NCI-H1436 treated with DMSO at 0.1 percent for 48 hours (cell line): ENCODE data around the gene CLCNKB.

ENCODE experiments used
- DNase-seq: peaks from one replicate; lab custom pipeline; 2025; lab: John Stamatoyannopoulos, UW

Gene CLCNKB

DNA sequence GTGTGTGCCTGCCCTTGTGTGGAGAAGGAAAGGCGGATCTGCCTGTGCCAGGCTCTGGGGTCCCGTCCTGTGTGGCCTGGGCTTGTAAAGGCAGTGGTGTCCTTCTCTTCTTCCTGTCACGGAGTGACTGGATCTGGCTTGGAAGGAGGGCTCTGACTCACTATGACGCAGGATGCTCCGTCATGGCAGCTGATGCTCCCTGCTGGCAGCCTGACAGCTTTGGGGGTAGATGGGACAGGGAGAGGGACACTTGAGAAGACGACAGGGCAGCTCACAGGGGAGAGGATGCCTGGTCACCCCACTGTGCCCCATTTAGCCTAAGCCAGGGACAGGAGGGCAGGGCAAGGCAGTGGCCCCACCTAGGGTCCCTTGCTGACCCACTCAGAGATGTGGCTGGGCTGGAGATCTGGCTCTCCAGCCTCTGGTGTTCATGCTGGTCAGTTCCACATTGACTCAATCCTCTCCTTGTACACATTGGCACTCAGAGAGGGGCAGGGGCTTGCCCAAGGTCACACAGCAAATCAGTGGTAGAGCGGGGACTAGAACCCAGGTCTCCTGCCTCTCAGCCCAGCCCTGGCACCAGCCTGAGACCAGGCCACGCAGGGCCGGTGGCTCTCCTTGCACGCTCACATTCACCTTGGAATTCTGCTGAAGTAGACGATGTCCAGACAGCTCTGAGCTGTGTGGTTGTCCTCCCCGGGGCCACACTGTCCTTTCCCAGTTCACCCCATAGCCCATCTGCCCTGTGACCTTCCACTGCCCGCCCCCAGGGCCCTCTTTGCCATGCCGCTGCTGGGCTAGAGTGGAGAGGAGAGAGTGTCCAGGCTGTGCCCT, 32.7 kb downstream of the CLCNKB start:
- DNase-seq: no peak

DNA sequence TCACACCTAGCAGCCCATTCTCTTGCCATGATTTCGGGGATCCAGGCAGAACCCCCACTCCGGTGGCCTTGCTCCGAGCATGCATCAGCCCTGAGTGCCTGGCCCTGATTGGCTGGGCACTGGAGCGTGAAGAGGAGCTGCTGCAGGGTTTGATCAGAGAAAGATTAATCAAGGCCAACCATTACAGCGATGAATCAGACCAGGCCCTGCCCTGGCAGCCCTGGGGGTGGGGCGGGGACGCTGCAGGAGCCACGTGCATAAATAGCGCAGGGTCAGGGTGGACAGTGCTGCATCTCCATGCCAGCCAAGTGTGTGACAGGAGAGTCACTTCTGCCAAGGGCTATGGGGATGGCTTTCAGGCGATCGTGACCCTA, 33.3 kb downstream of the CLCNKB start:
- no peak for DNase-seq

DNA sequence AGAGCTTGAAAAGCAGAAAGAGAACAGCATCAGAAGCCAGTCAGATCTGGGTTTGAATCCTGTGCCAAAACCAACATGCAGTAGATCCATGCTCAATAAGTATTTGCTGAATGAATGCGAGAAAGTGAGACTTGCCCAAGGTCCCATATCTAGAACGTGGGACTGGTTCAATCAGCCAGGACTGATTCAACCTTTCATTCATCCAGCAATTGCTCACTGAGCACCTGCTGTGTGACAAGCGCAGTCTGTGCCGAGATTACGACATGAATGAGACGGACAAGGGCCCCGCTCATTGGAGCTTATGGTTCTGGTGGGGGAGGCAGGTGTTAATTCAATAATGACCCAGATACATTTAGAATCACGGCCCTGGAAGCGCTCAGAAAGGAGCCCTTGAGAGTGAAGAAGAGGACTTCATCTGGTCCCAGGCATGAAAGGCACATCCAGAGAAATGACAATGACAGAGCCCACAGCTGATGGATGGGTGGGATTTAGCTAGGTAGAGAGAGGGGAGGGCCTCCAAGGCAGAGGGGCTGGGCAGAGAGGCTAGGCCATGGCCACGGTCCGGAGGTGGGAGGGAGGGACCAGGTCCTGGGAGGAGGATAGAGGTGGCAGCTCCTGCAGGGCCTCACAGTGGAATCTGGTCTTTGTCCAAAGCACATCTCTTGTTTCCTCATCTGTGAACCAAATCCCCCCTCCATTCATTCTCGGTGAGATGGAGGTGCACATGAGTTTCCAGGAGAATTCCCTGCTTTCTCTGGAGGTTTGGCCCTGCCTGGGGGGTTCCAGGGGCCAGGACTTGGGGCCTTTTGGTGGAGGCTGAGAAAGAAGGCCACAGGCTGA, 34.0 kb downstream of the CLCNKB start:
- no peak for DNase-seq

DNA sequence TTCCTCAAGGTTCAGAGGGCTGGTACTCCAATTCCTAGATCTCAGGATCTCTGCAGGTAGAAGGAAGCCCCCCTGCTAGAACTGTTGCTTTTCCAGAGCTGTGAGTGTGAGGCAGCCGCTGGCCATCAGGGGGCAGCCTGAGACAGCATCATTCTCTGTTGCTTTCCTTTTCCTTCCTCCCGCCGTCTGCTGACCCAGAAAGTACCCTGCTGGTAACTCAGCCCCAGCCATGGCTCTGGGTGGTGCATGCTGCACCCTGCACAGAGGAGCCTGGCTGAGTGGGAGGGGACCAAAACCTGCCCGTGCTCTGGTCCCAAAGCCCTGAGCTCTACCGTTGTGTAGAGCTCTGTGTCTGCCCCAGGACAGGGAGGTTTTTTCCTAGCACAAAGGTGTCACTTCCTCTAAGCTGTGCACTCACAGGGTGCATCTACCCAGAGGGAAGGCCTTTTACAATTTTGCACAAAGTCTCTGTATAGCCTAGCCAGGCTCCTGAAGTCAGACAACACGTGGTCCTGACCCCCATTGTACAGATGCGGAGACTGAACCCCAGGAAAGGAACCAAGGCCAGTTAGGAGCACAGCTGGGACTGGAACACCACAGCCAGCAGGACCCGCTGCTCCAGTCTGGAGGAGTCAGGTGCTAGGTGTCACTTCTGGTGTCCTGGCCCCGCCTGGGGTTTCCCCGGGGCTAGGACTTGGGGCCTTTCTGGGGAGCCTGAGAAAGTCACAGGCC, 35.5 kb downstream of the CLCNKB start:
- DNase-seq: peak; percentile 33

DNA sequence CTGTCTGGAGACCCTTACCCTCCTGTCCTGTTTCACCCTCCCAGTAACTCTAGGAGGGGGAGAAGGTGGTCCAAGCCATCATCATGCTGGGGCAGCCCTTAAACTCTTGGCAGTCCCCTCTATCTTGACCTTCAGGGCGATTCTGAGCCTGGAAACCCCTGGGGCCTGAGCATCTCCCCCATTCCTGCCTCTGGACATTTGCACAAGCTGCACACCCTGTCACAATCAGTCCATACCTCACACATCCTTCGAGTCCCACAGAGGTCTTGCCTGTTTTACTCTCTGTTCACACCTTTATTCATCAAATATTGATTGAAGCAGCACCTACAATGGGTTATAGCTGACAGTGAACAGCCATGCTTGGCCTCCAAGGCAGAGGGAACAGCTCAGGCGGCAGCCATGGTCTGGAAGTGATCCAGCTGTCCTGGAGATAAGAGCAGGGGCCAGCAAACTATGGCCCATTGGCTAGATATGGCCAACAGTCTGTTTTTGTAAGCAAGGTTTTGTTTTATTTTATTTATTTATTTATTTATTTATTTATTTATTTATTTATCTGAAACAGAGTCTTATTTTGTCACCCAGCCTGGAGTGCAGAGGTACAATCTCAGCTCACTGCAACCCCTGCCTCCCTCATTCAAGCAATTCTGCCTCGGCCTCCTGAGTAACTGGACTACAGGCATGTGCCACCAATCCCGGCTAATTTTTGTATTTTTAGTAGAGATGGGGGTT, 37.0 kb downstream of the CLCNKB start:
- no peak for DNase-seq

DNA sequence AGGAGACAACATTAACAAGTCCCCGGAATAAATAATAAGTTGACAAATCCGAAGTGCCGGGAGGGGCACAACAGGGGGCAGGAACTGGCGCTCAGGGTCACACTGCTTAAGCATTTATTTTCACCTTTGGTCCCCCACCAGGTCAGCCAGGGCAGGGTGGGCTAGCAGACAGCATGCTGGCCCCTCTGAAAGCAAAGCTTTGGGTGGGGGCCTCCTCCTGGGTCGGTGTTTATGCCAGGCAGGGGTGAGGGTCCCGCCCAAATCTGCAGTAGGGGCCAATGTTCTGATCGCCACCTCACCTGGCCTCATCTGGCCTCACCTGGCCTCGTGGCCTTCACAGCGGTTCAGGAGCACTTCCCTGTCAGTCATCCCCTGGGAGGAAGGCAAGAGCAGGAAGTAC, 38.1 kb downstream of the CLCNKB start:
- DNase-seq: no peak

DNA sequence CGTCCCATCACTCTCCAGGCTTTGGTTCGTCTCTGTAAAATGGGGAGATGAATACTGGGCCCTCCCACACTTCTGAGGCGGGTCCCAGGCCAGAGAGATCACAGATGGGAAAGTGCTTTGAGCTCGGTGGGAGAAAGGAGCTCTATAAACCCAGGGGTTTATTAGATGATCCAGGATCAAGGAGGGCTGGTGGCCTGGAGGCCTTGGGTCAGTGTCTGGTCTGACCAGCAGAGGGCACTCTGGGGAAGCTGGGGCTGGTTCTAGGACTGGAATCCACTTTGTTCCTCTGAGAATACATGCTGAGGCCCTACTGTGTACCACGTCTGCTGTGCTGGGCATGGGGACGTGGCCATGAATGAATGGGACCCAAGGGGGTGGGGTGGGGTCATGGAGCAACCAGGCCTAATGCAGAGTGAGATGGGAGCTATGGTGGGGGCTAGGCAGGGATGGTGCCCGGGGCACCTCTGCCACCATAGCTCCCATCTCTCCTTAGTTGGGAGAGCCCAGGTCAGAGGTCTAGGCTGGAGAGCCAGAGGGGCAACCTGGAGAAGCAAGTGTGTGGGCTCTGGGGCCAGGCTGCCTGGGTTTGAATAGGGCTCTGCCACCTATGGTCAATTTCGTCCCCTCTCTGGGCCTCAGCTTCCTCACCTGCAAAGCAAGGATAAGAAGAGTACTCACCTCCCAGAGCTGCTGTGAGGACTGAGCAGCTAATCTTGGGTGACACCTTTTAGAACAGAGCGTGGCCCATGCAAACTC, 38.9 kb downstream of the CLCNKB start:
- no peak for DNase-seq

DNA sequence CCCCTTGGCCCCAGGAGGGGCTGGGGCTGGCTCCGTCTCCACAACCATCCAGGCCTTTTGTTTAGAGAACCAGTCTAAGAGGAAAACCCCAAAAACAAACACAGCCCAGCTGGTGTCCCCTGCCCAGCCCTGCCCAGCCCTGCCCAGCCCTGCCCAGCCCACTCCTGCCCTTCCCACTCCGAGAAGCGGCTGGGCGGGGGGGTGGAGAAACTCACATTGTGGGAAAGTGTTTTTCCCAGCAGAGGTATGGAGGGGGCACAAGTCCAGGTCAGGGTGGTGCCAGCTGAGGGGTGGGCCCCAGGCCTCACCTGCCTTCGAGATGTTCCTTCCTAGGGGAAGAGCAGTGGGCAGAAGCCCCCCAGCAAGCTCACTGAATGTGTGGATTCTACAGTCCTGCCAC, 39.9 kb downstream of the CLCNKB start:
- DNase-seq: no peak

DNA sequence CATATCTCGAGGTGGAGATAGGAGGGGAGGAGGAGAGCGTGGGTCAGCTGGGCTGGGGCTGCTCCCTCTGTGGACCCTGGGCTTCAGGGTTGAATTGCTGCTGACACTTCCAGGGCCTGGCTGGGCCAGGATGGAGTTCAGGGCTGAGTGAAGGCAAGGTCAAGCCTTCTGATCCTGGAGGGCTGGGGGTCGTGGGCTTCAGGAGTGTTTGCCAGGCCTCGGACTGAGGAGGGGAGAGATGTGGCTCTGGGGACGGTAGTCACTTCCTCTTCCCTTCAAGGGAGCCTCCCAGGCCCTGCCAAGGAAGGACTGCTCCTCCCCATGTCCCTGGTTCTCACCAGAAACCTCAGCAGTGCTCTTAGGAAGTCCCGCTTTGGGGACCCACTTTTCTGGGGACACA, 41.9 kb downstream of the CLCNKB start:
- no peak for DNase-seq

DNA sequence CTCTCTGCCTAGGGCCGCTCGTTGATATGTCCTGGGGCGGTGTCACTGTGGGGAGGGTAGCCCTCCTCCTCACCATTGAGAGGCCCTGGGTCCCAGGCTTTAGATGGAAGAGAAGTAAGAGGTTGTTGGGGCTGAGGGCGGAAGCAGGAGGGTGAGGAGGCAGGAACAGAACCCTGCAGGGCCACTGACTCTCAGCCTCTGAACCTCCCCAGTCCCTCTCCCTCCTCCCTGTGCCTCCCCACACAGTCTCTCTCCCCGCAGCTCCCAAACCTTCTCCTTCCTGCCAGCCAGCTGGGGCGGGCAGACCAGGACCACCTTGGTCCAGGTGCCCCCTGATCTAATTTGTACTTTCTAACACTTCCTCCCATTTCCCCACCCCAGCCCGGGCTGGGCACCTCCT, 44.2 kb downstream of the CLCNKB start:
- DNase-seq: no peak

DNA sequence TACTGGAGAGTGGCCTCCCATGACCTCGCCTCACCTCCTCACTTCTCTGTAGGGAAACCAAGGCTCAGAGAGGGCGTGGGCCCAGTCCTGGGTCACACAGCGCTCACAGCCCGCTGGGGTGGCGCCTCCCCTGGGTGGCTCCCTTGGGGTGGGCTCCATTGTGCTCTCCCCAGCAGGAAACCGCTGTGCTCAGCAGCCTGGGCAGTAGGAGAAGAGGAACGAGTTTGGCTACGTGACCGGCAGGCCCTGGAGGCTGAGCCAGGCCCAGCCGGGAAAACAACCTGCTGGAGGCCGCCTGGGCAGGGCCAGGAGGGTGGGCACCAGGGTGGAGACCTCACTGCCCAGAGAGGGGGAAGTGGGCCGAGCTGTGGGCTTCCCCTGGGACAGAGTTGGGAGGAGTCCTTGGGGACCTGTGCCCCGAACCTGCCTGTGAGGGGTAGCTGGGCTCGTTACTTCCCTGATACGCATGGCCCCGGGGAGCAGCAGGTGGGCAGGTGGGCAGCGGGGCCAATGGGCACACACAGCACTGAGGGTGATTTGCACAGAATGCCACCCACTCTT, 44.8 kb downstream of the CLCNKB start:
- DNase-seq: no peak

DNA sequence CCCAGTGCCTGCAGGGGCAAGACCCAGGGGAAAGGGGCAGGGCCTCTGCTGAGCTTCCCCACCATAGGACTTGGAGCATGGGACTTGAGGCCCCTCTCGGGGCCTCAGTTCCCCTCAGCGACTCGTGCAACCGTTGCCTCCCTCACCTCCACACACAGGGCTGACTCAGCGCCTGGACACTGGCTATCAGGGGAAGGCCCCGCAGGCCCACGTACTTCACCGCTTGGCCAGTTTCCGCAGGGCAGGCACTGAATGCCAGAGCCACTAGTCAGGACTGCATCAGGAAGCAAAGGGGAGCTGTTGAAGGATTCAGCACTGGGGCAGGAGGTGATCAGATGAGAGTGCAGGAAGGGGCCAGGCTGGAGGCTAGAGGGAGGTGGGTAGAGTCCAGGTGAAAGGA, 45.4 kb downstream of the CLCNKB start:
- no peak for DNase-seq

DNA sequence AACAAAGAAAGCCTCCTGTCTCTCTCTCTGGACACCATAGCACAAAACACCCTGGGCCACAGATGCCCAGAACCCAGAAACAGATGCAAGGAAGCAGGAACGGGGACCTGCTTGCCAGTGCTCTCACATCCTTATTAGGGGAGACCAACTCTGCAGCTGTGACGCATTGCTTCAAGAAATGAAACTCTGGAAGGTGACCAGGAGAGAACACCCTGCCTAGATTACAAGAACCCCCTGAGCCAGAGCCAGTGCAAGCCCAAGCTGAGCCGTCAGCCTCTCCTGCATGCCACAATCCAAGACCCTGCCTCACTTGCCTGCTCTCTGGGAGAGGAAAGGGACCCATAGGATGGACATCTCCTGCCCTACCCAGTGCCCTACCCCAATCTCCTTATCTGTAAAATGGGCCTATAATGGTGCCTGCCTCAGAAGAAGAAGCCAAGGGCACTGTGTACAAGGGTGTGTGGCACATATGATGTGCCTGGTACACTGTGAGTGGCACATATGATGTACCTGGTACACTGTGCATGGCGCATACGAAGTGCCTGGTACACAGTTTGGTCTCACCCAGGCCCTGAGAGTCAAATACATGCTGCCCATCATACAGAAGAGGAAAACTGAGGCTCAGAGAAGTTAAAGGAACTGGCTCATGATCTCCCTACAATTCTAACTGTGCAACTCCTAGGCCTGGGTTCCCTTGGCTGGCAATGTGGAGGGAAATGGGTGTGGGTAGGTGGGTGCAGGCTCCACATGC, 46.7 kb downstream of the CLCNKB start:
- no peak for DNase-seq

DNA sequence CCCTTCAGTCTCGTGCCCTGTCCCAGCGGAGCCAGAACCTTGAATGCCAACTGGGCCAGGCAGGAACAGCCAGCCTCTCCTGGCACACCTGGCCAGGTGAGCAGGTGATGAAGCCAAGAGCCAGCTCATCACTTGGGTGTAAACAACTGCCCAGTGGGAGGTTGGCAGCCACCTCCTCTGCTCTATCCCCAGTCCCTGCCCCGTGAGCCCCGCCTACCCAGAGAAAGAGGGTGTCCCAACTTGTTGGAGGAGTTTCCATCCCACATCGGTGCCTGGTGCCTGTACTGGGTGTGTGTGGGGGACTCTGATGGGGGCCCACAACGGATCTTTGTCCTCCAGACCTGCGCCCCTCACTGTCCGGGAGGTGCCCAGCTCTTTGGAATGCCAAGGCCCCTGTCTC, 47.7 kb downstream of the CLCNKB start:
- DNase-seq: no peak

DNA sequence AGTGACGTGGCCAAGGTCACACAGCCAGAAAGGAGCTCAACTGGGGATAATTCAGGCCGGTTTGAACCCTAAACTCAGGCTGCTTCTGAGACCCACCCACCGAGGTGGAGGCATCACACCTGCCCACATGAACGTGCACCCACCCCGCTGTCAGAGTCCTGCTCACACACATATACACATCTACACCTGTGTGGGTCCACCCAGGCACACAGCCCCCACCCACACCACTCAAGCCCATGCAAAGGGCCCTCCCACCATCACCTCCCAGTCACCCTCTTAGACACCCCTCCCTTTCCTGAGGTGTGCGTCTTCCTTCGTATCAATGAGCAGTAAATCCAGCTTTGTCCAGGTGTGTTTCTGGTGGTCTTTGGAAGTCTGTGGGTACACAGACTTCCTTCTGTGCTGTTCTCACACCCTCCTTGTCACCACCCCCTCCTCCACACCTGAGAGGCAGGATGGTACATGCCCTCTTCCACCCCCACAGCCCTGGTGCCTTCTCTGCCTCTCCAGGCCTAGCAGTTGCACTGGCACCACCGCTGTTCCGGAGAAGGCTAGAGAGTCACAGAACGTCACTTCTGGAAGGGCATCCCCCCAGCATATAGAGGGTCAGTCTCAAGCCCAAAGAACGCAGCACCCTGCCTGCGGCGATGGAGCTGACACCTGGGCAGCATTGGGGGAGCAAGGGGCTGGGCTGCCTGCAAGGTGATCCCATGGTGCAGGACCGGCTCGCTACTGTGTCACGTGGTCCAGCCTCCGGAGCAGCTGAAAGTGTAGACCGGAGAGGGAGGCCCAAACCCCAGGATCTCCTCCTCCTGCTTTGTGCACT, 48.7 kb downstream of the CLCNKB start:
- DNase-seq: no peak

DNA sequence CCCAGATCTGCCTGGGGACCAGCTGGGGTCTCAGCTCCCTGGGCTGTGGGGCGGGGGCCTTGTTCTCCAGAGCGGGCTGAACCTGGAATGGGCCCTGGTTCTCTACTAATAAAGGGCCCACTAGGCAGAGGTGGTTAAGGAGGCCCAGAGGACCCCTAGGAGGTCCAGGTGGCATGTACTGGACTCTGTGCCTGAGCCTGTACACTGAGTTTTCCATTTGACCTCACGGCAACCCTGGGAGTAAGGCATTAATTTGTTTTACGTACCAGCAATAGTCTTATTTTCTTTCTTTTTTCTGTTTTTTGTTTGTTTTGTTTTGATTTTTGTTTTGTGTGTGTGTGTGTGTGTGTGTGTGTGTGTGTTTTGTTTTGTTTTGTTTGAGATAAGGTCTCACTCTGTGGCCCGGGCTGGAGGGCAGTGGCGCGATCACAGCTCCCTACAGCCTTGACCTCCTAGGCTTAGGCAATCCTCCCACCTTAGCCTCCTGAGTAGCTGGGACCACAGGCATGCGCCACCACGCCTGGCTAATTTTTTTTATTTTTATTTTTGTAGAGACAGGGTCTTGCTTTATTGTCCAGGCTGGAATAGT, 49.4 kb downstream of the CLCNKB start:
- no peak for DNase-seq

DNA sequence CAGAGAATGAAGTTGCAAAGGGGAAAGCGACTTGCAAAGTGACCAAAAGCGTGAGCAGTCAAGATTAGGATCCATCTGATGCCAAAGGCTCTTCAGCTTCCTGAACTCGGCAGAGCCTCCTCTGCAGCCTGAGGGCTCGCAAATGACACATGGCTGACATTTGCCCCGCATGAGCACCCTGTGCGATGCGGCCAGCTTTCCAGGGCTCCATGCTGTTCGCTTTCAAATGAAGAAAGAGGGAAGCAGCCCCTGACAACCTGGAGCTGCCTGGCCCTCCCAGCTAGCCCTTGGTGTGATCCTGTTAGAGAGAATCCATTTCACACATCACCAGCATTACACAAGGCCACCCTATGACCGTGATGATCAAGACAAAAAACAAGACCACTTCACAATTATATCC, 50.0 kb downstream of the CLCNKB start:
- DNase-seq: no peak

DNA sequence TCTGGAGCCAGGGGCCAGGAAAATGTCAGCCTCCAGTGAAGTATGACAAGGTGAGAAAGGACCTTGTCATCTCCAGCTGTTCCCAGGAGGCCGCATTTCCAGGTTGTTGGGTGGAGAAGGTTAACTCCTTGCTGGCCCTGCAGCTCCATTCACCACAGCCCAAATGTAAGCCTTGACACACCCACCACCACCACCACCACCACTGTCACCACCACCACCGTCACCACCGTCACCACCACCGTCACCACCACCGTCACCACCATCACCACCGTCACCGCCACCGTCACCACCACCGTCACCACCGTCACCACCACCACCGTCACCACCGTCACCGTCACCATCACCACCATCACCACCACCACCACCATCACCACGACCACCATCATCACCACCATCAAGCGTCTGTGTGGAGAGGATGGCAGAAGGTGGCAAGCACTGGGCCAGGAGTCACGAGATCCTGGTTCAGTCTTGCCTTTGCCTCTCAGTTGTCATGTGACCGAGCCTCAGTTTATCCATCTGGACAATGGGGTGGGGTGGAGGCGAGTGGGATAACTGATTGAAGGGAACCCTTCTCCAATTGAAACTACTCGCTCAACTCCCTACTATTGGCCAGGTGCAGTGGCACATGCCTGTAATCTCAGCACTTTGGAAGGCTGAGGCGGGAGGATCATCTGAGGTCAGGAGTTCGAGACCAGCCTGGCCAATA, 51.0 kb downstream of the CLCNKB start:
- no peak for DNase-seq
